ENCODE measurements around the gene SETSIP. TPM values are rescaled to one million over a fixed set of nuclear protein-coding genes. Genes with fewer than 3 reads are reported as not detected.
"Not testable (repeated sequence)": the region's sequence is repeated elsewhere in the genome, so short reads cannot be mapped to it uniquely, and the experiment has no call there.

Gene SETSIP
- polyA plus RNA-seq, 1 donor (not counting 4 experiments of a cell fraction or from before 2014, with no cell fraction given), result 0.89 TPM

DNA sequence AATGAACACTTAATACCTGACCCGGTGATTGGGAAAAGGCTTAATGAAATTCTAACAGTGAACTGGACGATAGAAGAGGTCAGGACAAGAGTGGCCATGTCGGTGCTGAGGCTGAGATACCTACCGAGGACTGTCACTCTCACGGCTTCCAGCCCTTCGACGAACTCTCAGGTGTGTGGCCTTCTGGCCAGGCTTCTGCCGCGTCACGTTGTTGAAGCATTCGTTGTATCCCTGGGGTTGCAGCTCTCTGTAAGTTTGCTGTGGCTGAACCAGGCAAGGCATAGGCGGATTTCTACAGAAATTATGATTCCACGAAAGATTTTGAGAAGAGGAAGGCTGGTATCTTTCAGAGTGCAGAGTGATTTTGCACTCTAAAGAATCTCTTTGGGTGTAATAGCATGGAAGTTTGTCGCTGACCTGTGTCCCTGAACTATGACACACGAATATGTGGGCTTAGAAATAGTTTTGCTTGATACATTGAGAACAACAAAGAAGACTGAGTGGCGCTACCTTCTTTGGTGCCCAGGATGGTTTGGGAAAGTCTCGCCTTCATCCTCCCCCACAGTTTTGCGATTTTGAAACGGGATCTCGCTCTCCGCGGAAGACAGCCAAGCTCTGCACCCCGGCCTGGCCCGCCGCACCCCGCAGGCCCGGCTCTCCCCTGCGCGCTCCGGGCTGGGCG, 45.8 kb downstream of the SETSIP start:
- Histone ChIP-seq H3K27me3 (ENCODE audit: control insufficient read depth, extremely low read depth, insufficient read depth, low read length) (no peaks in the 10 kb centered on the region), H2AFZ (ENCODE audit: control insufficient read depth, low read length) (peak overlapping the region; percentile 87), H3K9ac (ENCODE audit: control insufficient read depth, extremely low read depth, insufficient read depth, low read length) (peak overlapping the region; percentile 66), H3K4me1 (ENCODE audit: control insufficient read depth, extremely low read depth, insufficient read depth, low read length) (peaks cover 16% of the 10 kb centered on the region), H3K36me3 (ENCODE audit: control insufficient read depth in 2 of 2, extremely low read depth in 1 of 2, insufficient read depth in 2 of 2, low read length in 2 of 2) (no peaks in the 10 kb centered on the region), H3K9me3 (ENCODE audit: control insufficient read depth, low read depth, low read length) (no peaks in the 10 kb centered on the region), H4K20me1 (ENCODE audit: control insufficient read depth, extremely low read depth, insufficient read depth, low read length) (no peaks in the 10 kb centered on the region), H3K4me3 (ENCODE audit: control insufficient read depth in 2 of 3, extremely low read depth in 1 of 3, insufficient read depth in 2 of 3, low read depth in 1 of 3, low read length in 3 of 3) (peak overlapping the region; percentile 53 to 64 (median 53)), H3K27ac (ENCODE audit: control insufficient read depth, insufficient read depth, low read length) (no peak overlapping the region), H3K4me2 (ENCODE audit: control insufficient read depth, extremely low read depth, insufficient read depth, low read depth, low read length) (peak overlapping the region; percentile 91), H3K79me2 (ENCODE audit: control insufficient read depth, insufficient read depth, low read length) (no peaks in the 10 kb centered on the region), H3K9me1 (ENCODE audit: control insufficient read depth, extremely low read depth, insufficient read depth, low read length) (no peaks in the 10 kb centered on the region)
- FAIRE-seq (no peak), DNase-seq (ENCODE audit: low read depth, low spot score) (no peak)
- dilution Hi-C loops (cut with MboI; ENCODE audit: extremely low pct_ligation_motif_present, low sequenced_read_pairs), result no loop called here
- TF ChIP-seq, protein P1, sequence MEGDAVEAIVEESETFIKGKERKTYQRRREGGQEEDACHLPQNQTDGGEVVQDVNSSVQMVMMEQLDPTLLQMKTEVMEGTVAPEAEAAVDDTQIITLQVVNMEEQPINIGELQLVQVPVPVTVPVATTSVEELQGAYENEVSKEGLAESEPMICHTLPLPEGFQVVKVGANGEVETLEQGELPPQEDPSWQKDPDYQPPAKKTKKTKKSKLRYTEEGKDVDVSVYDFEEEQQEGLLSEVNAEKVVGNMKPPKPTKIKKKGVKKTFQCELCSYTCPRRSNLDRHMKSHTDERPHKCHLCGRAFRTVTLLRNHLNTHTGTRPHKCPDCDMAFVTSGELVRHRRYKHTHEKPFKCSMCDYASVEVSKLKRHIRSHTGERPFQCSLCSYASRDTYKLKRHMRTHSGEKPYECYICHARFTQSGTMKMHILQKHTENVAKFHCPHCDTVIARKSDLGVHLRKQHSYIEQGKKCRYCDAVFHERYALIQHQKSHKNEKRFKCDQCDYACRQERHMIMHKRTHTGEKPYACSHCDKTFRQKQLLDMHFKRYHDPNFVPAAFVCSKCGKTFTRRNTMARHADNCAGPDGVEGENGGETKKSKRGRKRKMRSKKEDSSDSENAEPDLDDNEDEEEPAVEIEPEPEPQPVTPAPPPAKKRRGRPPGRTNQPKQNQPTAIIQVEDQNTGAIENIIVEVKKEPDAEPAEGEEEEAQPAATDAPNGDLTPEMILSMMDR (optimal IDR thresholded peaks at IDR 0.05 in 1 of 3, IDR thresholded peaks at IDR 0.05 in 1 of 3, conservative IDR thresholded peaks at IDR 0.05 in 1 of 3; ENCODE audit: extremely low read depth in 1 of 3, insufficient read depth in 2 of 3, low read length in 3 of 3), result no peak
- no peak for TF ChIP-seq EZH2 (IDR thresholded peaks at IDR 0.05; ENCODE audit: low read length)

DNA sequence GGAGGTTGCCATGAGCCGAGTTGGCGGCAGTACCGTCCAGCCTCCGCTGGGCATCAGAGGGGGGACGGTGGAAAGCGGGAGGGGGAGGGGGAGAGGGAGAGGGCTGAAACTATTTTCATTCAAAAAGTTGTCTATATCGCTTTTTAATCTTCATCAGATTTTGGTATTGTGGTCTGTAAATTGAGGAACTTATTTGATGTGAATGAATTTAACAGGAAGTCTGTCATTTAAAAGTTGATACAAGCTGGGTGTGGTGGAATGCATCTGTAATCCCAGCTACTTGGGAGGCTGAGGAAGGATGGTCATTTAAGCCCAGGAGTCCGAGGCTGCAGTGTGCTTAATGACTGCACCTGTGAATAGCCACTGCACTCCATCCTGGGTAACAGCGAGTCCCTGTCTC, 48.4 kb downstream of the SETSIP start:
- Histone ChIP-seq H3K4me3 (ENCODE audit: control insufficient read depth in 2 of 3, extremely low read depth in 1 of 3, insufficient read depth in 2 of 3, low read depth in 1 of 3, low read length in 3 of 3) (no peak overlapping the region), H4K20me1 (ENCODE audit: control insufficient read depth, extremely low read depth, insufficient read depth, low read length) (no peaks in the 10 kb centered on the region), H3K9me3 (ENCODE audit: control insufficient read depth, low read depth, low read length) (no peaks in the 10 kb centered on the region), H3K4me2 (ENCODE audit: control insufficient read depth, extremely low read depth, insufficient read depth, low read depth, low read length) (no peak overlapping the region), H3K27ac (ENCODE audit: control insufficient read depth, insufficient read depth, low read length) (no peak overlapping the region), H3K79me2 (ENCODE audit: control insufficient read depth, insufficient read depth, low read length) (no peaks in the 10 kb centered on the region), H2AFZ (ENCODE audit: control insufficient read depth, low read length) (no peak overlapping the region), H3K9ac (ENCODE audit: control insufficient read depth, extremely low read depth, insufficient read depth, low read length) (no peak overlapping the region), H3K27me3 (ENCODE audit: control insufficient read depth, extremely low read depth, insufficient read depth, low read length) (no peaks in the 10 kb centered on the region), H3K36me3 (ENCODE audit: control insufficient read depth in 2 of 2, extremely low read depth in 1 of 2, insufficient read depth in 2 of 2, low read length in 2 of 2) (no peaks in the 10 kb centered on the region), H3K9me1 (ENCODE audit: control insufficient read depth, extremely low read depth, insufficient read depth, low read length) (no peaks in the 10 kb centered on the region), H3K4me1 (ENCODE audit: control insufficient read depth, extremely low read depth, insufficient read depth, low read length) (peaks cover 16% of the 10 kb centered on the region)
- DNase-seq (ENCODE audit: low read depth, low spot score), result no peak
- dilution Hi-C loops (cut with MboI; ENCODE audit: extremely low pct_ligation_motif_present, low sequenced_read_pairs), result no loop called here
- no peak for FAIRE-seq
- TF ChIP-seq EZH2 (IDR thresholded peaks at IDR 0.05; ENCODE audit: low read length), result no peak
- TF ChIP-seq, protein P1 (optimal IDR thresholded peaks at IDR 0.05 in 1 of 3, IDR thresholded peaks at IDR 0.05 in 1 of 3, conservative IDR thresholded peaks at IDR 0.05 in 1 of 3; ENCODE audit: extremely low read depth in 1 of 3, insufficient read depth in 2 of 3, low read length in 3 of 3), result no peak

DNA sequence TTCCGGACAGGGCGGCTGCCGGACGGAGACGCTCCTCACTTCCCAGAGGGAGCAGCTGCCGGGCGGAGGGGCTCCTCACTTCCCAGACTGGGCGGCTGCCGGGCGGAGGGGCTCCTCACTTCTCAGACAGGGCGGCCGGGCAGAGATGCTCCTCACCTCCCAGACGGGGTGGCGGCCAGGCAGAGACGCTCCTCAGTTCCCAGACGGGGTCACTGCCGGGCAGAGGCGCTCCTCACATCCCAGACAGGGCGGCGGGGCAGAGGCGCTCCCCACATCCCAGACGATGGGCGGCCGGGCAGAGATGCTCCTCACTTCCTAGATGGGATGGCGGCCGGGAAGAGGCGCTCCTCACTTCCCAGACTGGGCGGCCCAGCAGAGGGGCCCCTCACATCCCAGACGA, 49.2 kb downstream of the SETSIP start:
- H3K9me1 ChIP-seq (ENCODE audit: control insufficient read depth, extremely low read depth, insufficient read depth, low read length); H3K9me3 ChIP-seq (ENCODE audit: control insufficient read depth, low read depth, low read length); dilution Hi-C loops (cut with MboI; ENCODE audit: extremely low pct_ligation_motif_present, low sequenced_read_pairs); FAIRE-seq; H3K79me2 ChIP-seq (ENCODE audit: control insufficient read depth, insufficient read depth, low read length); H3K27me3 ChIP-seq (ENCODE audit: control insufficient read depth, extremely low read depth, insufficient read depth, low read length); H2AFZ ChIP-seq (ENCODE audit: control insufficient read depth, low read length); H3K4me3 ChIP-seq (ENCODE audit: control insufficient read depth in 2 of 3, extremely low read depth in 1 of 3, insufficient read depth in 2 of 3, low read depth in 1 of 3, low read length in 3 of 3); H3K27ac ChIP-seq (ENCODE audit: control insufficient read depth, insufficient read depth, low read length); H3K4me2 ChIP-seq (ENCODE audit: control insufficient read depth, extremely low read depth, insufficient read depth, low read depth, low read length); H3K36me3 ChIP-seq (ENCODE audit: control insufficient read depth in 2 of 2, extremely low read depth in 1 of 2, insufficient read depth in 2 of 2, low read length in 2 of 2); H3K9ac ChIP-seq (ENCODE audit: control insufficient read depth, extremely low read depth, insufficient read depth, low read length); DNase-seq (ENCODE audit: low read depth, low spot score); H4K20me1 ChIP-seq (ENCODE audit: control insufficient read depth, extremely low read depth, insufficient read depth, low read length): not testable (repeated sequence)
- H3K4me1 ChIP-seq (ENCODE audit: control insufficient read depth, extremely low read depth, insufficient read depth, low read length), result peaks cover 15% of the 10 kb centered on the region

All from keratinocyte (primary cell).